HG03135 (cell line): ENCODE data around the gene H3-3A.

Experiments
- ATAC-seq: cut with Tn5 transposase; IDR thresholded peaks from one replicate; pipeline ENCODE4 v1.9.1; 2021; ENCODE audit warnings: mild to moderate bottlenecking, moderate library complexity; ENCODE audit not compliant: unreplicated experiment

Gene H3-3A

GRCh38 chr1:226110249-226111097 is 48.0 kb downstream of the H3-3A start:
- ATAC-seq, result peak; percentile 79

GRCh38 chr1:226111098-226111882 is 48.8 kb downstream of the H3-3A start:
- ATAC-seq, result no peak

- ATAC-seq, result no peak
These were observed 49.4 kb downstream of the H3-3A start for GRCh38 chr1:226111883-226112261.

- no peak for ATAC-seq
These were observed 50.1 kb downstream of the H3-3A start for GRCh38 chr1:226112626-226113025.

GRCh38 chr1:226116673-226117072 is 54.2 kb downstream of the H3-3A start:
- no peak for ATAC-seq

- ATAC-seq, result no peak
These were observed 54.8 kb downstream of the H3-3A start for GRCh38 chr1:226117330-226117729.

GRCh38 chr1:226118357-226118756 is 55.8 kb downstream of the H3-3A start:
- no peak for ATAC-seq

- no peak for ATAC-seq
These were observed 56.7 kb downstream of the H3-3A start for GRCh38 chr1:226119169-226119568.

GRCh38 chr1:226120398-226120797 is 57.9 kb downstream of the H3-3A start:
- no peak for ATAC-seq

- no peak for ATAC-seq
These were observed 58.6 kb downstream of the H3-3A start for GRCh38 chr1:226121049-226121586.
